ENCODE results near the gene MIDN.

GRCh38 chr19:1237027-1237659 lies 11.2 kb upstream of the MIDN start:
- TF ChIP-seq CTCF (conservative IDR thresholded peaks at IDR 0.05; ENCODE audit: low read length), result no peak
- no peak for TF ChIP-seq EZH2phosphoT487 (IDR thresholded peaks at IDR 0.05; ENCODE audit: borderline replicate concordance)

All from Loucy (cell line).